GM19328 (cell line): Measurements from ENCODE around the gene GABRR2.

Source experiments
- ATAC-seq: cut with Tn5 transposase; IDR thresholded peaks from one replicate; pipeline ENCODE4 v1.9.1; 2021; ENCODE audit warnings: mild to moderate bottlenecking, moderate library complexity; ENCODE audit not compliant: unreplicated experiment

GABRR2 gene

GRCh38 chr6:89315249-89315885 lies at the start of gene GABRR2:
Gene GABRR2 (minus strand): TSS chr6:89315299. CDS start chr6:89315165, 134 bp downstream.
- no peak for ATAC-seq

- no peak for ATAC-seq
Observed at GRCh38 chr6:89364586-89364985, 49.5 kb upstream of the GABRR2 start.

GRCh38 chr6:89361171-89361570 lies 46.1 kb upstream of the GABRR2 start:
- no peak for ATAC-seq

GRCh38 chr6:89360415-89360999 lies 45.4 kb upstream of the GABRR2 start:
- peak; percentile 50 for ATAC-seq

- ATAC-seq, result no peak
Observed at GRCh38 chr6:89359561-89359960, 44.5 kb upstream of the GABRR2 start.

- peak; percentile 37 for ATAC-seq
Observed at GRCh38 chr6:89357390-89357789, 42.3 kb upstream of the GABRR2 start.

GRCh38 chr6:89356642-89357170 lies 41.6 kb upstream of the GABRR2 start:
- no peak for ATAC-seq

- no peak for ATAC-seq
Observed at GRCh38 chr6:89355511-89356194, 40.6 kb upstream of the GABRR2 start.

- ATAC-seq, result no peak
Observed at GRCh38 chr6:89353702-89354392, 38.7 kb upstream of the GABRR2 start.

- ATAC-seq, result no peak
Observed at GRCh38 chr6:89353118-89353556, 38.0 kb upstream of the GABRR2 start.

- ATAC-seq, result peak; percentile 53
Observed at GRCh38 chr6:89352278-89353117, 37.4 kb upstream of the GABRR2 start, which contains the start of gene UBE2J1. Gene UBE2J1 (minus strand): TSS chr6:89352722. CDS start chr6:89352569, 153 bp downstream.

GRCh38 chr6:89351671-89352277 lies 36.7 kb upstream of the GABRR2 start:
- no peak for ATAC-seq

GRCh38 chr6:89350281-89350966 lies 35.3 kb upstream of the GABRR2 start:
- no peak for ATAC-seq

GRCh38 chr6:89348372-89348771 lies 33.3 kb upstream of the GABRR2 start:
- no peak for ATAC-seq

- no peak for ATAC-seq
Observed at GRCh38 chr6:89347825-89348224, 32.7 kb upstream of the GABRR2 start.

- ATAC-seq, result no peak
Observed at GRCh38 chr6:89346433-89346832, 31.3 kb upstream of the GABRR2 start.

GRCh38 chr6:89339565-89339964 lies 24.5 kb upstream of the GABRR2 start:
- ATAC-seq, result no peak

- ATAC-seq, result no peak
Observed at GRCh38 chr6:89335164-89335563, 20.1 kb upstream of the GABRR2 start.

- ATAC-seq, result no peak
Observed at GRCh38 chr6:89330910-89331309, 15.8 kb upstream of the GABRR2 start.
